ENCODE measurements around the gene BMP8B.
"Not testable (repeated sequence)": the region's sequence is repeated elsewhere in the genome, so short reads cannot be mapped to it uniquely, and the experiment has no call there.

BMP8B gene

DNA sequence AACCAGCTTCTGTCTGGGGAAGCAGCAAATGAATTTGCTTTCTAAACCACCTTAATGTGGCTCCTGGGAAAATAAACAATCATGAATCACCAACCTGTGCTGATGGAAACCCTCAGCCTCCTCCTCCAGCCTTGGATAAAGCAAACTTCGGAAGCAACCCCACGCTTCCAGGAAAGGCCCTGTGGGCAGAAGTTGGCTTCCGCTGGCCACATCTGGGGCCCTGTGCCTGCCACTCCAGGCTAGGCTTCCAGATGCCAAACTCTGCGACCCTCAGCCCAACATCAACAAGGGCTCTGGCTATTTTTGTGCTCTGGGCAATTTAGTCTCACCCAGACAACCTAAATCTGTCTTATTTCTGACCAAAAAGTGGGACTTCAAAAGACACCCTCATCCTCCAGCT lies 11.4 kb downstream of the BMP8B start:
- no peak for DNase-seq

DNA sequence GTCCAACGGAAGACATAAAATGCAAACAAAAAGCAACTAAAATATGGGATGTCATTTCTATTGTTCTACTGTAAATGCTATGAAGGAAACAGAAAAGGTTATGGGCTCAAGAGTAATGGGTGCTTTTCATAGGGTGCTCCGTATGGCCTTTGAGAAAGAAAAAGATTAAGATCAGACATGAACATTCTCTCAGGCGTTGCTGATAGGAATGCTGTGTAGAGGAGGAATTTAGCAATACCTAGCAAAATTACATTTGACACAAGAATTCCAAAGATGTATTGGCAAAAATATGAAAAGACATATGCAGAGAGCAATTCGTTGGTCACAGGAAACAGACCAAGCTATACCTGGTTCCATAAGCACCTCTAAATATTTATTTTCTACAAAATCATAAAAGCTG lies 11.8 kb downstream of the BMP8B start:
- DNase-seq, result no peak

DNA sequence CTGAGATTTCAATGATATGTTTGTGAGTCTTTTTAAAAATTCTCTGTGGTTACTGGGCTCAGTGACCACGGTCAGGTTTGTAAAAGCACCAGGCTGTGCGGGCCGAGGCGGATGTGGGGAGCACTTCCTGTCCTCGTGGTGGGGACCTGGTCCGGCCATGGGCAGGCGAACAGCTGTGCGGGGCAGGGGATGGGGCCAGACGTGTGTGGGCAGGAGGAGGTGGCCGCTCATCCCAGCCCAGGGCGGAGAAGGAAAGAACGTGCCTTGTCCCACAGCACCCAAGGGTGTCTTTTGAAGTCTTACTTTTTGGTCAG lies 12.3 kb downstream of the BMP8B start:
- no peak for DNase-seq

DNA sequence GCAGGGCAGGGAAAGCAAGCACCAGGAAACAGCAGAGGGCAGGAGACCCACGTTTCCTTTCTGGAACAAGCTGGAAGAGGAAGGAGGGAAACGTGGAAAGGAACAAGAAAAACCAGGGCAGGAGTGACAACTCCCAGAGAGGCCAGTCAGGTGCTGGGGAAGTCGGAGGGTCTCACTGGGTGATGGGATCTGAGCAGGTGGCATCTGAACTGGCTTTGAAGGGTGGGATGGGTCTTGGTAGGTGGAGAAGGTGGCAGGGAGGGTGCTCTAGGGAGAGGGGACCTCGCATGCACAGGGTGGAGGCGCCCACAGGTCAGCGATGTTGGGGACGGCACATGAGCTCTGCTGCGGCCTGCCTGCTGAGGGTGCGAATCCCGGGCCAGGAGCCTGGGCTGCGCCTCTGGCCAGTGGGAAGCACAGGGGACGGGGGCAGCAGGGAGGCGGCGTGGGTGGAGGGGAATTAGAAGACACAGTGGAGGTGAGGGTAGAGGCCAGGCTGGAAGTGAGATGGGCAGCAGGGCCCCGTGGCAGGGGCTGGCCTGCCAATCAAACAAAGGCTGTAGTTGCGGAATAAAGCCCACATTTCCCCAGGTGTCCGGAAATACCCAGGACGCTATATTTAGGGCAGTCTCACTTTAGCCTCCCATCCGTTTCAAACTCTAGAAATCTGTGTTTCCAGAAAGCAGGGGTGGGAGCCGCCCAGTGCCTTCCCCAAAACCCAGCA lies 12.8 kb downstream of the BMP8B start:
- not testable (repeated sequence) for DNase-seq

DNA sequence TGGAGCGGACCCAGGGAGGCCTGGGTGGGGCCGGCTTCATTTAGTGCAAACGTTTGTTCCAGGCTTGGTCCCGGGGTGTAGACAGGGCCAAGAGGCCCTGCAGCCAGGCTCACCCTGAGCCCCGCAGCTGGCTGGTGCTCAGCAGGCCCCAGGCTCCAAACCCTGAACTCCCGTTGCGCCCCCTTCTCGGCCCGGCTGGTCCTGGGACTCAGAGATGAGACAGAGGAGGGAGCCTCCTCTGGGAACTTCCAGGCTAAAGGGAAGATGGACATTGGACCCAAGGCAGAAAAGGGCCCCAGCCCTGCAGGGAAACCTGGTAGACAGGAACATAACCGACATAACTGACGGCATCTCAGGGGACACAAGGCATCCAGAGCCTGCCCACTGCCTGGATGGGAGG lies 13.5 kb downstream of the BMP8B start:
- DNase-seq, result not testable (repeated sequence)

DNA sequence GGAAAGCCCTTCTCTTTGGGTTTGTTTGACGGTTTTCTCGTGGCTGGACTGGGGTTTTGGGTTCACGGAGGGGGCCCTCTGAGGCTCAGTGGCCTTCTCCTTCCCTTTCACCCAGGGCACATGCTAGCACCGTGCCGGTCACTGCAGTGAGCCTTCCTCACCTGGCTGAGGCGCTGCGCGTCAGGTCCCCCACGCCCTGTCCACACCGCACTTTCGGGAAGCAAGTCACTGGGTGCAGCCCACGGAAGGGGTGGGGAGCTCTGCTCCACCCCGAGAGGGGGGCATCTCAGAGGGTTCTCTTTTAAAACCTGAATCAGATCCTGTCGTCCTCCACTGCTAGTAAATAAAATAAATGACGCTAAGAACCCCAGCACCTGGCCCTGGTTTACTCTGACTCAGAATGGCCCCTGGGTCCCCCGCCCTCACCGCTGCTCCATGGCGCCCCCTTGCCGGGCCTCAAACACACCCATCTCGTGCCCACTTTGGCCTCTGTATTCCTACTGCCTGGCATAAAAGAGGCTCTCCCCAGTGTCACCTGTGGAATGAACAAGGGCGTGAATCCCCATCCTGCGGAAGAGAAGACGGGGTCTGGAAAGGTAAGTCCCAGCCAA lies 15.2 kb downstream of the BMP8B start:
- DNase-seq, result not testable (repeated sequence)

DNA sequence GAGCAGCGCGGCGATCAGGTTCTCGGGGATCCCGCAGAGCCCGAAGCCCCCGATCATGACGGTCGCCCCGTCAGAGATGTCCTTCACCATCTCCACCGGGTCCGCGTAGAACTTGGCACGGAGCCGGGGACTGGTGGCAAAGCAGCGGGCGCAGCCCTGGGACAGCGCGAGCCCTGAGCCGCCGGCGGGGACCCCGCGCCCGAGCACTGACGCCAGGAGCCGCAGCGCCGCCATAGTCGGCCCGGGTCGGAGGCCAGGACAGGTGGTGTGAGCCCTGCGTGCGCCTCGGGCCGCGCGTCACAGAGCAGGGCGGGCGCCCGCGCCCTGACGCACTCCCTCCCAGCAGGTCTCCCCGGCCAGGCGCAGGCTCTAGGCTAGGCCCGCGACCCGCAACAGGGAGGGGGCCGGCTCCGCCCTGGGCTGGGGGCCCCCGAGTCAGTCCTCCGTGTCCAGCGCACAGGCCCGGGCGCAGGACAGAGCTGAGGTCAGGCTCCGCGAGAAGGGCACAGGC lies 17.6 kb downstream of the BMP8B start, which contains the start of gene OXCT2:
Gene OXCT2 (minus strand): TSS at position 327 of the 511 bp plus-strand sequence. CDS start 93 bp downstream, at position 234.
- DNase-seq, result not testable (repeated sequence)

DNA sequence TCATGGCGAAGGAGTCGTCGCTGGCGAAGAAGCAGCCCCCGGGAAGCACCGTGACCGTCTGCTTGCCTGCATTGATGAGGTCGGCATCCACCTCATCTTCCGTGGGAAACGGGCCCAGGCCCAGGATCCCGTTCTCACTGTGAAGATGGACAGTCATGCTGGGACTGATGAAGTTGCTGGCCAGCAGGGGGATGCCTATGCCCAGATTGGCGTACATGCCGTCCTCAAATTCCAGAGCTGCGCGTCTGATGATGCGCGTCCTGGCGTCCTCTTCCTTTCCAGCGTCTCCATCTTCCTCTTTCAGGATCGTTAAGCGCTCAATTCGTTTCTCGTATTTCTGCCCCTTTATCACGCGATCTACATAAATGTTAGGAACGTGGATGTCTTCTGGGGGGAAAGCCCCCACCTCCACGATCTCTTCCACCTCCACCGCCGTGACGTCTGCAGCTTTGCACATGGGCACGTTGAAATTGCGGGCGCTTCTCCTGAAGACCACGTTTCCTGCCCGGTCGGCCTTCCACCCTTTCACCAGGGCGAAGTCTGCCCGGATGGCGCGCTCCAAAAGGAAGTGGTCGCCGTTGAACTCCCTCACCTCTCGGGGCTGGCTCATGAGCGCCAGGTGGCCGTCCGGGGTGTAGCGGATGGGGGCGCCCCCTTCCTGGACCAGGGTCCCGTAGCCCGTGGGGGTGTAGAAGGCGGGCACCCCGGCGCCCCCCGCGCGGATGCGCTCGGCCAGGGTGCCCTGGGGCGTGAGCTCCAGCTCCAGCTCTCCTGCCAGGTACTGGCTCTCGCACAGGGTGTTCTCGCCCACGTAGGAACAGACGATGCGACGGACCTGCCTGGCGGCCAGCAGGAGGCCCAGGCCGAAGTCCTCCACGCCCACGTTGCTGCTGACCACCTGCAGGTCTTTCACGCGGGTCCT lies 18.3 kb downstream of the BMP8B start:
- DNase-seq, result not testable (repeated sequence)

DNA sequence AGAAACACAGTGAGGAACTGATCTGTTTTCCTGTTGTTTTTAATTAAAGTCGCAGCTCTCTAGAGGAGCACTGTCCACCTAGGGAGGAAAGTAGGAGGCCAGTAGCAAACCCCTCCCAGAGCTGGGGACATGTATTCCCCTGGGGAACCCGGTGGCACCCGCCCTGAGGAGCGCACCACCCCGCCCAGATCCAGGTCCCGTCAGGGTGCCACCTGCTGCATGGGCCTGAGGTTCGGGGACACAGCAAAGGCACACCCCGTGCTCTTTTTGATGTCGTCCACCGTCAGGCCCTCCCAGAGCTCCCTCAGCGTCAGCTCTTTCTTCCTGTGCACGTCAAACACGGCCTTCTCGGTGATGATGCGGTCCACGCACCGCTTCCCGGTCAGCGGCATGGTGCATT lies 19.2 kb downstream of the BMP8B start:
- not testable (repeated sequence) for DNase-seq

DNA sequence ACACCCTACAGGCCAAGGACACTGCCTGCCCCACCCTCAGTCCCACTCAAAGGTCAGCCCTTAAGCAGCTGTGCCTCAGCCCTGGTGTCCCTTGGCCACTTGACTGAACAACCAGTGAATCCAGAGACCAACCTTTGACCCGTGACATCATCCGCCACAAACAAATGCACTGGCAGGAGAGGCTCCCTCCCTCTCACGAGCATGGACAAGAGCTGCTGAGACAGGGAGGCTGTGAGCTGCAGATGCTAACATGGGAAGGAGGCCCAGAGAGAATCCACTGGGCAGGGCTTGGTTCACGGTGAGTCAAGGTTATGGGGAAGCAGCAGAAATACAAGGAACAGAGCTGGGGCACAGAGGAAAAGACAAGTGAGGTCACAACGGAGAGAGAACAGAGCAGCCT lies 22.2 kb downstream of the BMP8B start:
- DNase-seq, result not testable (repeated sequence)

DNA sequence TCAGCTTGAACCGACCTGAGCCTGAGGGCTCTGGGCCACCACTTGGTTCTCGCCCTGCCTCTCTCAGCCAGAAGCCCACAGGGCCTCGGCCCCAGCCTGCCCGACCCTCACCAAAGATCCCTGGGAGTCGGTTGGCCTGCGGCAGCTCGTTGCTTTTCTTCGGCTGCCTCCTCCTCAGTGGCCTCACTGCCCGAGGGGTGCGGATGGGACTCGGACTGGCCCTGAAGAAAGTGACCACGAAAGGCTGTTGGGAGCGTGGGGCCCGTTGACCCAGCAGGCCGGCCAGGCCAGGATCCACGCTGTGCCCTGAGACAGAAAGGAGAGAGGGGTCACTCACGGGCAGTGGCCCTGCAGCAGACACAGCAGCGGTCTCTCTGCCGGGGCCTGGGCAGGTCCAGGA lies 24.2 kb downstream of the BMP8B start:
- not testable (repeated sequence) for DNase-seq

DNA sequence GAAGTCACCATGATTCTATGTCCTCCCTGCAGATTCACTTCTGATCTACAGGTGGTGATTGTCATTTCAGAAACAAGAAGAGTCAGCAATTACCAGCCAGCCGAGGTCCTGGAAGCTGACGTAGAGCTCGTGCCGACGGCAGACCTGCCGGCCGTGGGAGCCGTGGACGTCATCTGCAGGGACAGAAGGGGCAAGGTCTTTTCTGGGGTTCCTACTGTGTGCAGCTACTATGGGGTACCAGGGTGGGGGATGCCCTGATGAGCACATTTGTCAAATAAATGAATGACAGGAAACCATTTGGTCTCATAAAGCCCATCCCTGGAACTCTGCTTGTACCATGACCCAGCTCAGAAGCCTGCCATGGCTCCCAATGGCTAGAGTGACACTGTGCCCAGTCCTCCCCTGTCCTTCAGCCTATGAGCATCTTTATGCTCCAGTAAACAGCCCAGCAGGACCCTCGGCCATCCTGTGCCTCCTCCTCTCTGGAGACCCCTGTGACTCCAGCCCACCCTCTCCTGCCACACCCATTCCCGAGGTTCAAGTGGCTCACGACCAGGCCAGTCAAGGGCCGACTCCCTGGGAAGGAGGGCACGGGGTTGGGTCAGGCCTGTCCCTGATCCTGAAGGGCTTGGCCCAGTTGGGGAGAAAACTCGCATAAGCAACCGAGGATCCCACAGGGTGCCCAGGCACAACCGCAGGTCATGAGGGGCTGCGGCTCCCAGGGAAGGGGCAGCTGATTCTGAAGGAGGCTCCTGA lies 24.9 kb downstream of the BMP8B start:
- not testable (repeated sequence) for DNase-seq

DNA sequence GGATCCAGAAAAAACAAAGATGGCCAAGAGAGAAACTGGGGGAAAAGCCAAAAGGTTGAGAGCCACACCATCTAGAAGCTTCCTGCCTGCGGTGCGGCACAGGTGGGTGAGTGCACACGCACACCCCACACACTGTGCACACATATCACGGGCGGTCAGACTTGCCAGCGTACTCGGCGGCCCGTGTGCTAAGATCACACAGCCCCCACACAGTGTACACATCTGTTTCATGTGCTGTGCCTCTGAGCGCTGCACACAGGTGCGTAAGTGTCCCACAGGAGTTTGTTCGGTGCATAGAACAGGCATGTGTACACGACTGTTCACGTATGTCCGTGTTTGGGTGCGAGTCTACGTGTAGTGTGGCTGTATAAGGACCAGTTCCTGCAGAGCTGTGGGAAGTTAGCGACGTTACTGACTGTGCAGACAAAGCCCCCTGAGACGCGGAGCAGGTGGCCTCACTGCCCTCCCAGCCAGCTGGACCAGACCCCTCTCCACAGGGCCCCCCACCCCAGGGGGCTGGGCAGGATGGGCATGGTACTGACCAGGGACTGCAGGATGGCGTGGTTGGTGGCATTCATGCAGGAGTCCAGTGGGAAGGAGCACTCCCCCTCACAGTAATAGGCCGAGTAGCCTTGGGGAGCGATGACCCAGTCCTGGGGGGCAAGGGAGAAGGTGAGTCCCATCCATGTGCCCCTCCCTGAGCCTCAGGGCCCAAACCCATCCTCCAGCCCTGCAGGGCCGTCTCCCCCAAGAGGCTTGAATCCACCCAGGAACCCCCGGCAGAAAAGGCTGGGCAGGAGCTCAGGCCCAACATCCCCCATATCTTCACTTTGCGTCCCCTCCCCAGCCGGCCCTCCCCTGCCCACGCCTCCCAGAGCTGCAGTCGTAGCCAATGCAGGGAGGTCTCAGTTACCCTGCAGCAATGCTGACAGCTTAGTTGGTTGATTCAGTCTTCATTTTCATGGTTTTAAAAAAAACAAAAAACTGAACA lies 25.8 kb downstream of the BMP8B start:
- no peak for DNase-seq

DNA sequence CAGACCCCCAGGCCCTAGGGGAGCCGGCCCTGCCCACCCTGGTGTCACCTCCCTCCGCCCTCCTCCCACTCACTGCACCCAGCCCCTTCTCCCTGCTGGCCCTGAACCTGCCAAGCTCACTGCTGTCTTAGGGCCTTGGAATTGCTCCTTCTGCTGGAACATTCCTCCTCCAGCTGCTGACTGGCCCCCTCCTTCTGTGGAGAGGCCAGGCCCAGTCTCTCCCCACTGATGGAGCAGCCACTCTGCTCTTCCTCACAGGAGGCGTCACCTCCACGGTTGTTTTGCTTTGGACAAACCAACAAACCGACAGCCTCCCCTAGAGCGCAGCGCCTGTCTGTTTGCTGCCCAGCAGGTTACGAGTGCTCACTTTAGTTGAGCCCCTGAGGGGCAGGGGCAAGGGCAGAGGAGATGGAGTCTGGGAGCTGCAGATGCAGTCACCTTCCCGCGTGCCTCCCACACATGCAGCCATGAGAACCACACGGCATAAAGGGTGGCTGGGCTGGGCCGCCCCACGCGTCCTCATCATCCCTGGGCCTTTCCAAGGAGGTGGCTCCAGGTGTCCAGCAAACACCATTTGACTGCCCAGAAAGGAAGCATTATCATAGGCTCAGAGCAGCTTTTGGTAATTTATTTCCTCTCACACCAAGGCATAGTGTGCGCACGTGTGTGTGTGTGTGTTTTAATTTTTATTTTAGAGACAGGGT lies 27.0 kb downstream of the BMP8B start:
- no peak for DNase-seq

DNA sequence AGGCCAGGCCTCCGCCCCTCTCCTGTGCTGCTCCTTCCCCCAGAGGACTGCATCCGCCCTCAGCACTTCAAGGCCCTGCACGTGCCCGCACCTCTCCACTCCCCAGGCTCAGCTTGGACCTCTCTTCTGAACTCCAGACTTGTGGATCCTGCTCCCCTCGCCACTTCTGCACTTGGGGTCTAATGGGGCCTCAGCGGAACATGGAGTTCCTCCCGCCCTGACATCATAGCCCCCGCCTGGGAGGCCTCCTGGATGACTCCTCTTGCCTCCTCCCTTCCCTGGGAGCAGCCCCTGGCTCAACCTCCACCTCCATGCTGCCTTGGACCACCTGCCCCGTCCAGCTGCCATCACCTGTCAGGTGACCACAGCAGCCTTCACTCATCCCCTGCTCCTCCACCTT lies 27.6 kb downstream of the BMP8B start:
- DNase-seq, result no peak

DNA sequence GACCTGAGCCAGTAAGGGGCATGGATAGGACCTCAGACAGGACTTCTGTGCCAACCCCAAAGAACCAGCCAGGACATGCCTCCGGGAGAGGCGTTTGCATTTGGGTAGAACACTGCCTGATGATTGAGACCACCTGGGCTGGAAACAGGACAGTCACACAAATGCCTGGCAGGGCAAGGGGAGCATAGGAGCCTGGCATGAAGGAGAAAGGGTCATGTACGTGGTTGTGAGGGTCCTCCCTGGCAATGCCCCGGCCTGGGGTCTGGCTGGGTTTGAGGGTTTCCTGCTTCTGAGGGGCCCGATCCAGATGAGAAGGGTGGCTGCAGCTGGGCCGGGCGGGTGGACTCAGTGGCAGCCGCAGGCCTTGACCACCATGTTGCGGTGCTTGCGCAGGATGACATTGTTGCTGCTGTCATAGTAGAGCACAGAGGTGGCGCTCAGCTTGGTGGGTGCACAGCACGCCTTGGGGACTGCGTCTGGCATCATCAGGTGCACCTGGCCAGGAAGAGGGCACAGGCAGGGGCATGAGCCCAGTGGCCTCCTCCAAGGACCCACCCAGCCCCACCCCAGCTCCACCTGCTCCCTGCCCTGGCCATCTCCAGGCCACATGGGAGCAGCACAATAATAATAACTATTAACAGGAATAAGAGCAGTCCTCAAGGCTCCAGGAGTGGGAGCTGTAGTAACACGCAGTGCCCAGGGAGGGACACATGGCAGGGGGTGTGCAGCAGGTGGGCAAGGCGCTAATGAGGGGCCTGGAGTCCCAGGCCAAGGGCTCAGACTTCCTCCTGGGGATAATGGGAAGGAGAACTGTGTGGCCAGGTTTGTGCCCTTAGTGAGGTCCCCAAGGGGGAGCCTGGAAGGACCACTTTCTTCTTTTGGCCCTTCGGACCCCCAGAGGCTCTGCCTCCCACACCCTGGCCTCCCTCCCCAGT lies 28.3 kb downstream of the BMP8B start:
- no peak for DNase-seq

DNA sequence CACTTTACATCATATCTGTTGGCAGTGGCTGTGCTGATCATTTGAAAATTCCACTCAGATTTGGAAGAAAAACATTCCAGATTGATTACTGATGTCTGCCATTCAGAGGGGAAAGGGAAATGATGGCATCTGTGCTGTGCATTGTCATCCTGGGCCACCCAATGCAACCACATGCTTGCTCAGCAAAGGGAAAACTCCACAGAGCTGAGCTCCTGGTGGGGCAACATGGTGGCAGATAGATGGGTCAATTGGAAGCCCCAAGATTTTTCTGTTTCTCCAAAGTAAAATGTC lies 29.3 kb downstream of the BMP8B start:
- peak; percentile 49 for DNase-seq

DNA sequence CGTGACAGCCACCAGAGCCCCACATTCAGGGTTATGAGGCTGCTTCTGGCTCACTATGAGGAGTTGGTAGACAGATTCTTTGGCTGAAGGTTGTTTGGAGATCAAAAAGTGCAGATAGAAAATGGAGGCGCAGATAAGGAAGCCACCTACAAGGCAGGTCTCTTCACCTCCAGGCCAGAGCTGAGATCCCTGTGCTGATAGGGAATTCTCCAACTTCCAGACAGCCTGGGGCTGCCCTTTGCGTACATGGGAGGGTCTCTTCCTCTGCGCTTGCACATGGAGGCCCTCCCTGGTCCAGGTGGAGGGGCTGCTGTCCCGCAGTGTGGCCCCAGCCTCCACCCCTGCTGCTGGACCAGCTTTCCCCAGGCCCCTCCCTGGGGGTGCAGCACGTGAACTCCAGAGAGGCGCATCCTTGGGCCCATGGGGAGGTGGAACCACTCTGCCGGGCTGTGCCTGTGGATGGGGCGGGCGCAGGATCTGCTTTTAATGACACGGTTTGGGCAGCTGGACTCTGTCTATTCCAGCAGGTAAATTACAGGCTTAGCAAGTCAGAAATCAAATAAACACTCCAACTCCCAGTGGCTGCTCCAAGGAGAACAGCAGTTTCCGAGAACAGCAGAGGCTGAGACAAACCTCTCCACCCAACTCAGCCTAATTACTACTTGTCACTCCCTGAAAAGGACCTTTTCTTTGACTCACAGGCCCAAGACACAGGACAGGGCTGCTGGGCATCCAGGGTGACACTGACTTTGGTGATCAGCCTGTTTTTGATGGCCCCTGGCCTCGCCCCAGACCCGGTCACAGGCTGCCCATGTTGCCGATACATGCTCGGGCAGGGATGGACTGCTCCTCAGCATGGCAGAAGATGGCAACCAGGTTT lies 29.9 kb downstream of the BMP8B start:
- DNase-seq, result no peak

All from fibroblast of skin of back (primary cell).